T-helper 1 cell (primary cell): Measurements from ENCODE around the gene DZIP3.

ENCODE experiments used
- DNase-seq, 5 donors: peaks; one replicate each; pipeline ENCODE4 v3.0.0-alpha.2; 2012 to 2020

The DZIP3 gene

GRCh38 chr3:108705045-108705444 lies 115.5 kb downstream of the DZIP3 start:
- DNase-seq: no peak

GRCh38 chr3:108713009-108713516 lies 123.5 kb downstream of the DZIP3 start:
- DNase-seq: no peak

GRCh38 chr3:108713816-108714215 lies 124.3 kb downstream of the DZIP3 start:
- DNase-seq: no peak

- no peak for DNase-seq
Observed at GRCh38 chr3:108718454-108718853, 128.9 kb downstream of the DZIP3 start.

GRCh38 chr3:108719178-108719806 lies 129.8 kb downstream of the DZIP3 start:
- no peak for DNase-seq

GRCh38 chr3:108722724-108723123 lies 133.2 kb downstream of the DZIP3 start:
- no peak for DNase-seq

GRCh38 chr3:108724101-108724500 lies 134.6 kb downstream of the DZIP3 start:
- no peak for DNase-seq

- no peak for DNase-seq
Observed at GRCh38 chr3:108728105-108728504, 138.6 kb downstream of the DZIP3 start.

GRCh38 chr3:108728934-108729333 lies 139.4 kb downstream of the DZIP3 start:
- no peak for DNase-seq

GRCh38 chr3:108736821-108737220 lies 147.3 kb downstream of the DZIP3 start:
- no peak for DNase-seq

- no peak for DNase-seq
Observed at GRCh38 chr3:108742929-108743328, 153.4 kb downstream of the DZIP3 start.
